Activated B cell treated with CpG ODN at 0.5 μM for 24 hours (primary cell): ENCODE measurements around the gene CD101. TPM values are rescaled to one million over a fixed set of nuclear protein-coding genes. Genes with fewer than 3 reads are reported as not detected.

Source experiments
- ATAC-seq: fragments of 200-7000 bp; cut with Tn5 transposase; one replicate; pipeline ENCODE4 v1.10.0; 2021; ENCODE audit warnings: low read depth, mild to moderate bottlenecking, moderate library complexity
- CTCF ChIA-PET: fragments of 350-600 bp; sonication (Branson Sonifier 250); formaldehyde crosslinking; loops from one replicate; lab custom pipeline; 2021; ENCODE audit warnings: antibody characterized with exemption; lab: Charles Lee
- POLR2A ChIA-PET: fragments of 350-600 bp; sonication (Branson Sonifier 250); formaldehyde crosslinking; loops from one replicate; lab custom pipeline; 2021; ENCODE audit warnings: antibody characterized with exemption; lab: Charles Lee
- DNase-seq: peaks from one replicate; pipeline ENCODE4 v3.0.0; 2022
- H3K27ac Mint-ChIP-seq: one replicate; pipeline ENCODE4 v1.8.0; 2020; ENCODE audit warnings: mixed read lengths
- H3K27me3 Mint-ChIP-seq: one replicate; pipeline ENCODE4 v1.8.0; 2021; ENCODE audit warnings: mixed read lengths
- H3K36me3 Mint-ChIP-seq: one replicate; pipeline ENCODE4 v1.8.0; 2021; ENCODE audit warnings: low read depth, mixed read lengths
- H3K4me1 Mint-ChIP-seq: one replicate; pipeline ENCODE4 v1.8.0; 2021; ENCODE audit warnings: mixed read lengths
- H3K4me3 Mint-ChIP-seq: one replicate; pipeline ENCODE4 v1.8.0; 2020; ENCODE audit warnings: mild to moderate bottlenecking, mixed read lengths
- H3K9me3 Mint-ChIP-seq: one replicate; pipeline ENCODE4 v1.8.0; 2020; ENCODE audit warnings: mixed read lengths
- CTCF ChIP-seq: fragments of 200-600 bp; IDR thresholded peaks from one replicate; pipeline ENCODE4 v1.8.0; 2022; ENCODE audit warnings: antibody characterized with exemption, mild to moderate bottlenecking
- intact Hi-C: fragments of 100-400 bp; cut with micrococcal nuclease; formaldehyde crosslinking; loops from one replicate; pipeline ENCODE4 v1.15.1; 2024
- total RNA-seq: library from RNA; stranded (reverse); gene quantifications from 2 replicates; pipeline ENCODE4 v1.2.3, GENCODE V29; 2022

CD101 gene
- total RNA-seq, 1 donor from 2014 or later = 0.42 TPM

GRCh38 chr1:117061986-117062415 lies 60.4 kb downstream of the CD101 start:
- Mint-ChIP-seq H3K36me3 (peaks cover 21% of the 10 kb centered on the region), H3K4me1 (peaks cover 26% of the 10 kb centered on the region), H3K4me3 (peak overlapping the region; percentile 20), H3K9me3 (no peaks in the 10 kb centered on the region), H3K27ac (no peak overlapping the region), H3K27me3 (no peaks in the 10 kb centered on the region)
- intact Hi-C loops = loop anchor here (2.0 to 10.0 kb wide), 8 partner anchors 473 to 1085 kb away; partner anchors contain the start of genes ATP1A1, CD58, GDAP2 and SLC22A15
- POLR2A ChIA-PET = interaction anchor here (0.6 kb wide), 1 partner anchor 504 kb away, joined by 3 read pairs; no protein-coding TSS in a partner anchor
- DNase-seq (no peak), ATAC-seq (no peak)
- CTCF ChIA-PET = no interaction called here
- TF ChIP-seq CTCF = no peak

DNA sequence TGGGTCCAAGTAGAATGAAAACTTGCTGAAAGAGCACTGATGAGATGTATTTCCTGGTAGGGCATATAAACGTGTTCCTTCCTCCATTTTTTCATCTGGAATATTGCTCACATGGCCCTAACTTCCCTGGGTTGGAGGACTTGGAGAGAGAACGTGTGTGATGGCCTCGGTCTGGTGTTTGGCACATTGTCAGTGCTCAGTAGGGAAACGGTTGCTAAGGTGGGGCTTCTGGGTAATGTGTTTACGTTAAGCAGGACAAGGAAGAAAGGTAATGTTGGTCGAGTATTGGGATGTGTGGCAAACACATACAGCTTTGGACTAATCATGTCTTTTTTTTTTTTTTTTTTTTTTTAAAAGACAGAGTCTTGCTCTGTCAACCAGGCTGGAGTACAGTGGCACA lies 64.8 kb downstream of the CD101 start:
- H3K27ac Mint-ChIP-seq = no peak overlapping the region
- no peak for TF ChIP-seq CTCF
- ChIA-PET CTCF (interaction anchor here (0.7 to 2.7 kb wide), 3 partner anchors 62 to 829 kb away, joined by 3 to 31 read pairs (median 17); no protein-coding TSS in a partner anchor), POLR2A (no interaction called here)
- H3K4me1 Mint-ChIP-seq = peaks cover 12% of the 10 kb centered on the region
- no peaks in the 10 kb centered on the region for H3K27me3 Mint-ChIP-seq
- DNase-seq (no peak), ATAC-seq (no peak)
- H3K36me3 Mint-ChIP-seq = peaks cover 21% of the 10 kb centered on the region
- intact Hi-C loops = loop anchor here (5.0 to 10.0 kb wide), 2 partner anchors 446 to 468 kb away; no protein-coding TSS in a partner anchor
- no peaks in the 10 kb centered on the region for H3K9me3 Mint-ChIP-seq
- H3K4me3 Mint-ChIP-seq = no peak overlapping the region

DNA sequence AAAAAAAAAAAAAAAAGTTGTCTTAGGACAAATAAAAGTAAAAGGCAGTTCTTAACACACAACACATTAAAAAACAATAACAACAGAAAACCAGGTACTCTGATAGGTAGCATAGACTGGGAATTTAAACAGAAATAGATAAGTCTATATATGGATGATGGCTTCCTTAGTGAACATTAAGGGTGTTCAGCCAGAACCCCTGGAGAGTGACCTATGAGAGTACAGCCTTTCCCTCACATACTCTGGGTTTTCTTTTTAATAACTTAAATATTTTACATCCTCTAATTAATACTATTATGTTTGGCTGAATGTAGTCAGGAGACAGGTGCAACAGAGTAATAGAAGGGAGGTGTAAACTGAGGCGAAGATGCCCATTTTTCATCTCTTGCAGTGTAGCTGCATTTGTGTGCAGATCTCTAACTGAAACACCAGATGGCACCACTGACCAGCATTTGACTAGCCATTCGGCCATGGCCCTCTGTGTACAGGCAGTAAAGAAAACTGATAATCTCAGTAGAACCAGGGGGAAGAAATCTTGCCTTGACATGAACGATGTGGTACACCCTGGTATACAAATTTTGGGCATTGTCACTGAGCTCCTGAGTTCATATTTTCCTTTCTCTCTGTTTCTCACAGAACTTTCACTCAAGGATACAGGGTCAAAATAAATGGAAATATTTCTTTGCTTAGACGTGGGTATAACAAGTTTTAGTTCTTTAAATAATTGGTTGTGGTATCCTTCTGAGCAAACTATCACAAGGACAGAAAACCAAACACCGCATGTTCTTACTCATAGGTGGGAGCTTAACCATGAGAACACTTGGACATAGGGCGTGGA lies 66.2 kb downstream of the CD101 start:
- Mint-ChIP-seq H3K27me3 (no peaks in the 10 kb centered on the region), H3K27ac (no peak overlapping the region), H3K4me1 (peaks cover 3% of the 10 kb centered on the region), H3K36me3 (peaks cover 20% of the 10 kb centered on the region), H3K9me3 (no peaks in the 10 kb centered on the region), H3K4me3 (no peak overlapping the region)
- CTCF ChIA-PET = interaction anchor here (0.6 to 2.7 kb wide), 9 partner anchors 30 to 929 kb away, joined by 3 to 31 read pairs (median 4); no protein-coding TSS in a partner anchor
- DNase-seq (no peak), ATAC-seq (peak; percentile 85)
- POLR2A ChIA-PET = no interaction called here
- intact Hi-C loops = loop anchor here (1.0 to 10.0 kb wide), 4 partner anchors 61 to 691 kb away; no protein-coding TSS in a partner anchor
- TF ChIP-seq CTCF = no peak

GRCh38 chr1:117068580-117068979 lies 67.0 kb downstream of the CD101 start:
- Mint-ChIP-seq H3K27ac (no peak overlapping the region), H3K27me3 (no peaks in the 10 kb centered on the region), H3K4me3 (no peak overlapping the region), H3K36me3 (peaks cover 15% of the 10 kb centered on the region), H3K4me1 (peaks cover 3% of the 10 kb centered on the region), H3K9me3 (no peaks in the 10 kb centered on the region)
- ATAC-seq (no peak), DNase-seq (no peak)
- ChIA-PET POLR2A (no interaction called here), CTCF (interaction anchor here (1.9 to 2.7 kb wide), 3 partner anchors 60 to 930 kb away, joined by 4 to 31 read pairs (median 17); no protein-coding TSS in a partner anchor)
- intact Hi-C loops = loop anchor here (1.0 to 10.0 kb wide), 4 partner anchors 60 to 690 kb away; no protein-coding TSS in a partner anchor
- TF ChIP-seq CTCF = no peak
